D341Med (cell line): ENCODE measurements around the gene PITPNB.

ENCODE experiments used
- DNase-seq: peaks from one replicate; pipeline ENCODE4 v3.0.0; 2012; ENCODE audit warnings: low spot score

The PITPNB gene

DNA sequence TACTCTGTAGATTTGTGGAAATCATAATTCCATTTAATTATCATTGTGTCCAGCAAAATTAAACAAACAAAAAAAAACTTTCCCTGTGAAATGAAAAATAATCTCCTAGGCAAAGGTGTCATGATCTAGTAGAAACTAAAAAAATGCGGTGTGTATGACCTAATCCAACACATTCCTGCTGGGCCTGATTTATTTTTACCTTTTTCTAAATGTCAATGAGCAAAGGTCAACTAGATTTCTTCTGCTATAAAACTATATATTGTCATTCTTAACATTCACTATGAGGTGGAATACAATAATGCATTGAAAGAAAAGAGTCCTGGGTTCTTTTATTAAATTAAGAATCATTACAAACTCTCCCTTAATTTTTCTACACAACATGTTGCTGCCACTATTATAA is 60.4 kb downstream of the PITPNB start:
- DNase-seq, result no peak

DNA sequence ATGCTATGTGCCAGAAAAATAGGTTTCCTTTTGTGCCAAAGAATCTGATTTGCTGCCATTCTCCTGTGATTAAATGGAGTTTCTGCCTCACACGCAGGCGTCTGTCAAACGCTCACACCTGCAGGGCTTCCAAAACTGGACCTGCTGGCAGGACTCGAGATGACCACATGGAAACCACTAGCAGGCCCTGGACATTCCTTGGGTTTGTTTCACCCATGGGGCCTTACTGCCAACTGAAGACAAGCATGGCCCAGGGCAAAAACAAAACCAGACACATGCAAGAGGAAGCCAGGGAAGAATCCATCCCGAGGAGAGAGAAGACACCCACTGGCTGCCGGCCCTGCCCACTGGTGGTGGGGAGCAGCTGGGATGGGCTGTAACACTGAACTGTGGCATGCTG is 61.6 kb downstream of the PITPNB start:
- no peak for DNase-seq

- DNase-seq, result no peak
Measured at GRCh38 chr22:27856386-27856785, 62.7 kb downstream of the PITPNB start.

DNA sequence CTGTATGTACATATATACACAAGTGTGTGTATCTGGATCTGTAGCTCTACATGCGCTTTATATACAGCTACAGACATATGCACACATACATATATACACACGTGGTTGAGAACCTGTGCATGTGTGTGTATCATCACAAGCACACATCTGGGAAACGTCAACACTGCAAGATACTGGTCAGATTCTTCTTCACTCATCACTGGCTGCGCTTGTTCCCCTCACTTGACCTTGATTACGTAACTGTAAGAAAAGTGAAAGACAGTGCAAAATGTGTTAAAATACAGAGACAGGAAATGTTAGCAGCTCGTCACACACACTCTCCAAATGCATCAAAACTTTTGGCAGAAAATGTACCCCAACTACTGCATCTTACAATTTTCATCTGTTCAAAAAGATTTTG is 65.6 kb downstream of the PITPNB start:
- DNase-seq, result no peak

DNA sequence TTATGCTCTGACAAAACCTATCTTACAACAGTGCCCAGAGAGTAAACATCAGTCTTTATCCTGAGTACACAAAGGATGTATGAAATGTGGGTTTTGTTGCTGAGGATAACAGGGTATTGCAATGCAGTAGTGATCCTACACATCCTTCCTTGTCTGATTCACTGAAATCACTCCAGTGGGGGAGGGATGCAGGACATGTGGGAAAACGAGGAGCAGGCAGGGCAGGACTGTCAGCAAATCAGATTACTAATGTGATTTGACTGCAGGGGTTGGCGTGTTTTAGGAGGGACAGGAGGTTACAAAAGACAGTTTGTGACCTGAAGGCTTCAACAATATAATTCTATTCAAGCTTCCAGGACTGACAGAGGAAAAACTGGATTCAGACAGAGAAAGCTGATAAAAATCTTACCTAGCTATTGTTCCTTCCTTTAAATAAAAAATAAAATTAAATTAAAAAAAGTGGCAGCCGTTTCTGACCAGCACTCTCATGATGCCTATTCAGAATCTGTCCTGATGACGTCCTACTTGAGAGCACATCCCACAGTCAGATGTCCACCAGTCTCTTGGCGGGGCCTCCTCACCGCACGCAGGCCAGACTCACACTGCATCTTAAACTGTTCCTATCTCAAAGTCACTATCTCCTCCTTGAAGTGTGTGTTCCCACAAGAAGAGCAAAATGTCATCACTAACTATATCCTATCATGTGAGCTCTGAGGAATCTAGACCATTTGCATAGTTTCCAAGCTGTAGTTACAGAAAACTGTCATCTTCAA is 66.9 kb downstream of the PITPNB start:
- DNase-seq, result no peak

GRCh38 chr22:27850000-27850521 is 69.0 kb downstream of the PITPNB start:
- DNase-seq, result no peak

DNA sequence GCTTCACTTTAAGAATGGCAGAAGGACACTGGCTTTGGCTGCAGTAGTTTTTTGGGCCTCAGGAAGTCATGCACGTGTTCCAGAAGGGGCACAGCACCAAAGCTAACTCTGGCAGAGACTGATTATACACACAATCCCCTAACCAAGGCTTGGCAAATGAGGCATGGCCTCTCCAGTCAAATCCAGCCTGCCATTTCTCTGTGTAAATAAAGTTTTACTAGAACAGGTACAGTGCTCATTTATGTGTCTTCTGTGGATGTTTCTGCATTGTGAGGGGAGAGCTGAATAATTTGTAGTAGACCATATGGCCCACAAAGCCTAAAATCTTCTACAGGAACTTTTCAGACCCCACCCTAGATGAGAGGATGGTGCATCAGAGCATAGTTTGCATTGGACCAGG is 71.1 kb downstream of the PITPNB start:
- no peak for DNase-seq

DNA sequence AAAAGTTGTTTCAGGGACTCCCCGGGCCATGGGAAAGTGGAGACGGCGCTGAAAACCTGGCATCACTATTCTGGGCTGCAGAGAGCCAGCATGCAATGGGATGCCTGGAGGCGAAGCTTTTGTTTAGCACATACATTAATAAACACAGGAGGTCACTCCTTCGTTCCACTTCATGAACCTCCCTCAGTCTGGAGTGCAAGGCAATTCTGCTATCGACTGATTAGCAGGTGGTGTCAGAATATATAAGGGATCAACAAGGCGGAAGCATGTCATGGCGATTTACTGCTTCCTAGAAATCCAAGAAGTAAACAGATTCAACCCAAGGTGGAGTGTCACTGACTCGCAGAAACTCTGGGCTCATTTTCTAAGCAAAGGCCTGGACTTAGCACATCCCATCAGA is 72.1 kb downstream of the PITPNB start:
- DNase-seq, result no peak

DNA sequence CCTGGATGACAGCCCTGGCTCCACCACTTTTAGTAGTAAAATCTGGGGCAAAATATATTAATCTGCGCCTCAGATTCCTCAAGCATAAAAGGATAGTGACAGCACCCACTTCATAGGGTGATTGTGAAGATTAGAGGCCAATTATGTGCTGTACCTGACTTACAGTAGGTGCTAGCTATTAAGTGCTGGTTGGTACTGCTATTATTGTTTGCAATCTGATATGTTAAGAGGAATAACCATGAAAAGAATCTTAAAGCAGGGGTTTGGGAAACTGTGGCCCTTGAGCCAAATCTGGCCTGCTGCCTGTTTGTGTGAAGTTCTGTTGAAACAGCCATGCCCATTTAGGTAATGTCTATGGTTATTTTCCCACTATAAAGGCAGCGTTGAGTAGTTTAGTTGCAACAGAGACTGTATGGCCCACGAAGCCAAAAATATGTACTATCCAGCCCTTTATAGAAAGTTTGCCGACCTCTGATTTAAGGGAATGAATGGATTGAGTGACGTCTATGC is 72.8 kb downstream of the PITPNB start:
- DNase-seq, result no peak

DNA sequence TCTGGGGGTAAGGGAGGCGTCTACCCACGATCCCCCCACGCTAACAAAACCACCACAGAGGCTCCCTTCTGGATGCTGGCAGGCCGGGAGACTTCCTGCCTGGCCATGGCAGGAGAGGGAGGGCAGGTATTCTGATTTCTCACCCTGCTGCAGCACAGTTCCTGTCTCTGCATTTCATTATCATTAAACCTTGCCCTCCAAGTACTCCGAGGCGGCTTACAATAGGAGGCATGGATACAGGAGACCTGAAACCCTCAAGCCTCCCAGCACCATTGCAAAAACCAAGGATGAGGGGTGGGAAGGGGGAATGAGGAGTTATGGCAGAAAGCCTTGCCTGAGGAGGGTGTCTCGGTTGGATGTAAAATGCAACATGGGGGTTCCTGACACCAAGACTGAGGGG is 73.4 kb downstream of the PITPNB start:
- DNase-seq, result no peak

DNA sequence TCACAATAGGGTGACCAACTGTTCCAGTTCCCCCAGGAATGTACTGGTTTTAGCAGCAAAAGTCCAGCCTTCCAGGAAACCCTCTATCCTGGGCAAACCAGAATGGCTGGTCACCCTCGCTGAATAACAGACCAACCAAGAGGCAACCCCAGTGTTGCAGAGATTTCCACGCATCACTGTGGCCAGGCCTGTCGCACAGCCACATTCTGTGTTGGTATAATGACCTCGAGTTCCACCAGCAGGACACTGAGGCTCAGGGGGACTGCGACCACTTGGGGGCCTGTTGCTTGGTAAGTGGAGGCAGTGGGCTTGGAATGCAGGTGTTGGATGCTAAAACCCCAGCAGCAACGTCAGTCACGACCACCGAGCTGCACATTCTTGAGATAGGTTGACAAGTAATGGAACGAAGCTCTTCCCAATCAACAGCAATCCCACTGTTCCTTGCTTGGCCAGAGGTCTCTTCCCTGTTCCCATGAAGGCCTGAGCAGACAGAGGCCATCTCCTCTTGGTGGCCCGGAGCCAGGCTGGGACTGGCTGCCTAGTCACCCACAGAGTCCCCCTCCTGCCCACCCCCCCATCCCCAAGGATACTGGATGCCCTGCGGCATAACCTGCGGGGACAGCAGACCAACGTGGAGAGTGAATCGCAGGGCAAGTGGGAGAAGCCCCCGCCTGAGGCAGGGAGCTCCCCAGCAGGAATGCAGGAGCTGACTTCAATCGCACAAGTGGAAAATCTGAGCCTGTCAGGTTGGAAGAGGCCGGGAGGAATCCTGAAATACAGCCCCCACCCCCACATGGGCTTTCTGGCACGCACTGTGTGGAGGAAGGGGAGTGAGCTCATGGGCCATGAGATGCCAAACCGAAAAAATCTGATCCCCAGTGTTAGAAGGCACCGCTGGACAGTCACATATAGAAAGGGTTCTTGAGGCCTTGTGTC is 74.1 kb downstream of the PITPNB start:
- peak; percentile 22 for DNase-seq

- DNase-seq, result peak; percentile 9
Measured at GRCh38 chr22:27844256-27844655, 74.8 kb downstream of the PITPNB start.

DNA sequence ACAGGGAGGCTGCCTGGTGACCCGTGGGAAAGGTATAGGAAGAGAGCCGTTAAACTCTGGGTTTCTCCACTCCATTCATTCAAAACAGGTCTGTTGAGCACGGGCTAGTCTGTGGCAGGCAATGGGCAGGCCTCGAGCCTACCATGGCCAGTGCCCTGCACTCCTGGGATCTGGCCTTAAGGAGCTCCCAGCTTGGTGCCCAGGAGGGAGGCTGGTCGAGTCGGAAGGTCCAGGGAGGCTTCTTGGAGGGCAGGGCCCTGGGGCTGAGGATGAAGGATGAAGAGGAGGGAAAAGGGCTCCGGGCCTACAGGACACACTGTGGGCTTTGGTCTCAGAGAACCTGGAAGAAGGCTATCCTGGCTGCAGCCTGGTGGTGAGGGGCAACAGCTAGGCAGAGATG is 75.6 kb downstream of the PITPNB start:
- peak; percentile 26 for DNase-seq

GRCh38 chr22:27842669-27843431 is 76.2 kb downstream of the PITPNB start:
- DNase-seq, result peak; percentile 26

DNA sequence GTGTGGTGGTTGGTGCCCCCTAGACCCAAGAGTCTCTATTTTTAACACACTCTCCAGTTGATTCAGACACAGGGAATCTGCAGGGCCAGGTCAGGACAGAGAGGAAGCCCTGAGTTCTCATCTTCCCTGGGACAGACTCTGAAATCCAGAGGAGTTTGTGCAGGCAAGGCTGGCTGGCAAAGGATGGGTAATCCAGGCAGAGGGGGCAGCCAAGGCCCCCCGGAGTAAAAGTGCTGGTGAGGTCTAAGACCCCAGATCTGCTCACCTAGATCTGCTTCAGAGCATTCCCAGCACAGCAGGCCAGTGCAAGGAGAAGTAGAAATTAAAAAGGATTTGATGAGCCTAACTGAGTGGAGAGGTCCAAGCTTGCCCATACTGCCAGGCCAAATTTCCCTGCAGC is 76.9 kb downstream of the PITPNB start:
- peak; percentile 21 for DNase-seq

DNA sequence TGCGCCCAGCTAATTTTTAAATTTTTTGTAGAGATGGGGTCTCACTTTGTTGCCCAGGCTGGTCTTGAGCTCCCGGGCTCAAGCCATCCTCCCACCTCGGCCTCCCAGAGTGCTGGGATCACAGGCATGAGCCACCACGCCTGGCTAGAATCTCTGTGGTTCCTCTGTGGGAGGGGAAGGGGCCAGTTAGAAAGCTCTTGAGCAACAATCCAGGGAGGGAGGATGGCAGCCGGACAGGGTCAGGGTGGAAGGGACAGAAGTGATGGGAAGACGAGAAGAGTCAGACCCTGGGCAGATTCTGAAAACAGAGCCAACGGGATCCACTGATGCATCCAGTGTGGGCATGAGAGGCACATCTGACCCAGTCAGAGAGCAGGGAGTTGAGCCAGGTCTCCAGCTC is 78.6 kb downstream of the PITPNB start:
- peak; percentile 12 for DNase-seq

DNA sequence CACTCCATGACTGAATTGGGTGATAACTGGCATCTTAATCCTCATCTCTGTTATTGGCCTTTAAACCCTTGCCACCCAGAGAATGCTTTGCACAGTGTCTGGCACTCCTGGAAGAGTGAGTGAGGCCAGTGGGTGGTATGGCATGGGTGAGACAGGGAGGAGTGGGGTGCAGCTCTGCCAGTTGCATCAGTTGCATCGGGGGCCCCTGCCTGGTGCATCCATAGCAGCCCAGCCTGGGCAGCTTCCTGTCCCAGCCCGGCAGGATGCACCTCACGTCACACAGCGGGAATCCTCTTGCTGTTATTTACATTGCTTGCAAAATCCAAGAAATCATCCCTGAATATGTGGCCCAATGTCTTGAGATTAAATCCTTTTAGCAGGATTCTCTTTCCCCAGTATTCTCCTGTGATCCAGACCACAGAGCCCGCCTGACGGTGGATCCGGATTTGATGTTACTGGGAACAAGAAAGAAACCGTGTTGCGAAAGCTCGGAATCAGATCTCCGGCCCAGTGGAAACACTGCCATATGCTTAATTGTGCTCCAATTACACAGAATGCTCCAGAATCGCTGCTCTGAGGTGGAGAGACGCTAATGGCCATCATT is 79.9 kb downstream of the PITPNB start:
- DNase-seq, result no peak

DNA sequence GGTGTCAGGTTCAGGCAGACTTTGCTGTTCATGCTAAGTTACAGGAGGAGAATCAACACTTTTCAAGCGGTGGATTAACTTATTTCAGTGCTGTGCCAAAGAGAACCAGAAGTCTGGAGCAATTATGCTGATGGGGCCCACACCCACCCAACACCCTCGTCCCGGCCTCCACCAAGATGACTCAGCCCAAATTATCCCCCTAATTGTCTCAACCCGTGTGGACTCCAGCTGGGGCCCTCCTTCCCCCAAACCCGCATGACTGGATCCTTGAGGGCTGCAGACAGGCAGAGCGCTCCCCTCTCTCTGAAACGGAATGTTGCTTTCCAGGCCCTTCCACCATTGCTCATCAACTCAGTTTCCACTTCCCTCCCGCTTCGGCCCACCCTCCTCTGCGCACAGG is 82.9 kb downstream of the PITPNB start:
- no peak for DNase-seq

DNA sequence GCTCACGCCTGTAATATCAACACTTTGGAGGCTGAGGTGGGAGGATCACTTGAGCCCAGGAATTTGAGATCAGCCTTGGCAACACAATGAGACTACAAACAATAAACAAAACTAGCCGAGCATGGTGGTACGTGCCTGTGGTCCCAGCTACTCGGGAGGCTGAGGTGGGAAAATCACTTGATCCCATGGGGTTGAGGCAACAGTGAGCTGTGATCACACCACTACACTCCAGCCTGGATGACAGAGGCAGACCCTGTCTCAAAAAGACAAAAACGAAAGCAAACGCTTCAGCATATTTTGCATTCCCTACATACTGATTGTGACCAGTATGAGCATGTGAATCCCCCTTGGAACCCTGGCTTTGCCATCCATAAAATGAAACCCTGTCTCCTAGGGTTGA is 83.6 kb downstream of the PITPNB start:
- no peak for DNase-seq

- no peak for DNase-seq
Measured at GRCh38 chr22:27834364-27835185, 84.5 kb downstream of the PITPNB start.

- no peak for DNase-seq
Measured at GRCh38 chr22:27833803-27834202, 85.3 kb downstream of the PITPNB start.
